HUES64 (cell line): ENCODE results near the gene DNAH3.
"Not testable (repeated sequence)": the region's sequence is repeated elsewhere in the genome, so short reads cannot be mapped to it uniquely, and the experiment has no call there.

ENCODE experiments used
- H3K27ac ChIP-seq: 2 replicates; pipeline ENCODE4 v1.7.0; 2013; ENCODE audit warnings: low read depth, low read length, inconsistent platforms
- H3K27me3 ChIP-seq: 2 replicates; pipeline ENCODE4 v1.6.1; 2013; ENCODE audit warnings: mild to moderate bottlenecking, low read length; ENCODE audit not compliant: insufficient read depth
- H3K36me3 ChIP-seq: 2 replicates; pipeline ENCODE4 v1.6.1; 2013; ENCODE audit warnings: mild to moderate bottlenecking, low read length; ENCODE audit not compliant: insufficient read depth
- H3K4me1 ChIP-seq: 2 replicates; pipeline ENCODE4 v1.6.1; 2013; ENCODE audit warnings: mild to moderate bottlenecking, low read length, moderate library complexity; ENCODE audit not compliant: insufficient read depth
- H3K4me3 ChIP-seq: 2 replicates; pipeline ENCODE4 v1.5.1; 2013; ENCODE audit warnings: mild to moderate bottlenecking, low read length, moderate library complexity
- H3K9ac ChIP-seq: 2 replicates; pipeline ENCODE4 v1.6.1; 2013; ENCODE audit warnings: mild to moderate bottlenecking, low read depth, low read length
- H3K9me3 ChIP-seq: 2 replicates; pipeline ENCODE4 v1.6.1; 2013; ENCODE audit warnings: low read depth, low read length; ENCODE audit not compliant: insufficient read depth
- WGBS: fragments of 150-250, 120-280 bp; methylation state at CpG from one replicate; pipeline ENCODE4 v1.1.7; 2013; ENCODE audit warnings: missing lambda C conversion rate; 5-methylcytosine and 5-hydroxymethylcytosine counted together

DNAH3 gene

DNA sequence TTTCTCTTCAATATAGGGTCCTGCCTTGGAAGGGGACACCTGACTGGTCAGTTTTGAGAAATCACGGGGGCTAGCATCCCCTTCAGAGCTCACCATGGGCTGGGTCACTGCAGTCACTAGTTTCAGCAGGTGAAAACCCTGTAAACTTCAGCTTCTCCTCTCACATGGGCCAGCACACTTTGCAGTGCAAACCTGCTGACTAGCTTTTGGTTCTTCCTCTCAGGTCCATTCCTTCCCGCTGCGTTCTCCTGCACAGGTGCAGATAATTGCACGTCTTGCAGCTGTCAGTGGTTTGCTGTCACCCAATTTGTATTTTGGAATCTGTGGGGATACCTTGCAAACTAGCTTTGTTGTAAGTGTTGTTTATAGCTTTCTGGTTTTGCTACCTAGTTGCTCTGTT is 154.9 kb downstream of the DNAH3 start:
- WGBS, result 94% methylated on average over 4 of the region's 4 CpGs
- no peak overlapping the region for H3K9ac ChIP-seq
- H3K9me3 ChIP-seq, result no peaks in the 10 kb centered on the region
- no peaks in the 10 kb centered on the region for H3K4me1 ChIP-seq
- no peak overlapping the region for H3K27ac ChIP-seq
- H3K4me3 ChIP-seq, result no peak overlapping the region
- H3K27me3 ChIP-seq, result no peaks in the 10 kb centered on the region
- H3K36me3 ChIP-seq, result no peaks in the 10 kb centered on the region

DNA sequence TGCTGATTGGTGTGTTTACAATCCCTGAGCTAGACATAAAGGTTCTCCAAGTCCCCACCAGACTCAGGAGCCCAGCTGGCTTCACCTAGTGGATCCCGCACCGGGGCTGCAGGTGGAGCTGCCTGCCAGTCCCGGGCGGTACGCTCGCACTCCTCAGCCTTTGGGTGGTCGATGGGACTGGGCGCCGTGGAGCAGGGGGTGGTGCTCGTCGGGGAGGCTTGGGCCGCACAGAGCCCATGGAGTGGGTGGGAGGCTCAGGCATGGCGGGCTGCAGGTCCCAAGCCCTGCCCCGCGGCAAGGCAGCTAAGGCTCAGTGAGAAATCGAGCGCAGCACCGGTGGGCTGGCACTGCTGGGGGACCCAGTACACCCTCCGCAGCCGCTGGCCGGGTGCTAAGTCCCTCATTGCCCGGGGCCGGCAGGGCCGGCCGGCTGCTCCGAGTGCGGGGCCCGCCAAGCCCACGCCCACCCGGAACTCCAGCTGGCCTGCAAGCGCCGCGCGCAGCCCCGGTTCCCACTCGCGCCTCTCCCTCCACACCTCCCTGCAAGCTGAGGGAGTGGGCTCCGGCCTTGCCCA is 161.1 kb downstream of the DNAH3 start:
- H3K4me1 ChIP-seq, H3K27ac ChIP-seq, H3K9ac ChIP-seq, H3K27me3 ChIP-seq, H3K4me3 ChIP-seq, H3K36me3 ChIP-seq, H3K9me3 ChIP-seq: not testable (repeated sequence)
- 94% methylated on average over 38 of the region's 38 CpGs for WGBS

DNA sequence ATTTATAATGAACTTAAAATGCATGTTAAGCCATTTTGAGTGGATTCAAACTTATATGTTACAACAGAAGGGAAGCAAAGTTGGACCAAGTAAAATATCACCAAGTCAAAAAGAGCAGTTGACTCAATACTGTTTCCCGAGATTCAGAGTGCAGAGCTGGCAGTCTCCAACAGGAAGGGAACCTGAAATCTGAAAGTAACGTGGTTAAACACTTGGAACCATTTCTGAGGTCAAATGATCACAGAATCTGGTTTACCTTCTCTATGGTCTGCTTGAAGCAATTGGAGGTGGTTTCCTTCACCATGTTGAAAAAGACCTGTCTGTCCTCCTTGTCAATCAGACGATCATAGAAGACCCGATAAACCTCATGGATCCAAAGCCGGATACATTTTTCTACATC is 163.6 kb downstream of the DNAH3 start:
- Histone ChIP-seq H3K9ac (no peak overlapping the region), H3K27ac (no peak overlapping the region), H3K9me3 (no peaks in the 10 kb centered on the region), H3K36me3 (no peaks in the 10 kb centered on the region), H3K4me3 (no peak overlapping the region), H3K27me3 (no peaks in the 10 kb centered on the region), H3K4me1 (no peaks in the 10 kb centered on the region)
- 95% methylated on average over 5 of the region's 5 CpGs for WGBS

DNA sequence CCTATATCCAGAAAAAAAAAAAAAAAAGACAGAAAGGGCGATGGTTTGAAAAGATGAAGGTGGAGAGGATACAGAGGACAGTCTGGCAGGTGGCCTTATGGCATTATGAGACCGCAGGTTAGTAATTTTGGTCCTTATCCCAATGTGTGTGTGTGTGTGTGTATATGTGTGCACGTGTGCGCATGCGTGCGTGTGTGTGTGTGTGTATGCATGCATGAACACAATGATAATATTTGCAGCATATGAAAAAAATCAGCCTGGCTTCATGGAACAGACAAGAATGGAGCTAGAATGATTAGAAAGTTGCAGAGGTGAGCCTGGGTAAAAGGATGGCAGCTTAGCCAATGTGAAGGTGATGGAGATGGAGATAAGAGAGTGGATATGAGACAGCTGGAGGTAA is 166.6 kb downstream of the DNAH3 start:
- H3K27ac ChIP-seq, result no peak overlapping the region
- 96% methylated on average over 6 of the region's 6 CpGs for WGBS
- no peaks in the 10 kb centered on the region for H3K36me3 ChIP-seq
- H3K9me3 ChIP-seq, result no peaks in the 10 kb centered on the region
- no peak overlapping the region for H3K9ac ChIP-seq
- no peaks in the 10 kb centered on the region for H3K4me1 ChIP-seq
- H3K27me3 ChIP-seq, result no peaks in the 10 kb centered on the region
- no peak overlapping the region for H3K4me3 ChIP-seq

DNA sequence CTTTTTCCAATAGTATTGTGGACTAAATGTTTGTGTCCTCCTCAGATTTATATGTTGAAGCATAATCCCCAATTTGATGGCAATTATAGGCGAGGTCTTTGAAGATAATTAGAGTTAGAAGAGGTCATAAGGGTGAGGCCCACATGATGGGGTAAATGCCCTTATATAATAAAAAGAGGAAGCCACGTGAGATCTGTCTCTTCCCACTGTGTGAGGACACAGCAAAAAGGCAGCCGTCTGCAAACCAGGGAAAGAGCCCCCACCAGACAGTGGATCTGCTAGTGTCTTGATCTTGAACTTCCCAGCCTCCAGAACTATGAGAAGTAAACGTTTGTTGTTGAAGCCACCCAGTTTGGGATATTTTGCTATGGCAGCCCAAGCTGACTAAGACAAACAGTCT is 174.1 kb downstream of the DNAH3 start:
- Histone ChIP-seq H3K36me3 (no peaks in the 10 kb centered on the region), H3K9me3 (no peaks in the 10 kb centered on the region), H3K27ac (no peak overlapping the region), H3K4me3 (no peak overlapping the region), H3K27me3 (no peaks in the 10 kb centered on the region), H3K9ac (no peak overlapping the region), H3K4me1 (no peaks in the 10 kb centered on the region)
- WGBS, result 87% methylated on average over 4 of the region's 4 CpGs

DNA sequence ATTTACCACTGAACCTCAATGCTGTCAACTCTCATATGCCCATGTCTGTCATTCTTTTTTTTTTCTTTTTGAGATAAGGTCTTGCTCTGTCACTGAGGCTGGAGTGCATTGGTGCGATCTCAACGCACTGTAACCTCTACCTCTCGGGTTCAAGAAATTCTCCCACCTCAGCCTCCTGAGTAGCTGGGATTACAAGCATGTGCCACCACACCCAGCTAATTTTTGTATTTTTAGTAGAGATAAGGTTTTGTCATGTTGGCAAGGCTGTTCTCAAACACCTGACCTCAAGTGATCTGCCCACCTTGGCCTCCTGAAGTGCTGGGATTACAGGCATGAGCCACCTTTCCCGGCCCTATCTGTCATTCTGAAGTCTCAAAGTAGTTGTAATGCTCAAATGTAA is 177.4 kb downstream of the DNAH3 start:
- H3K4me3 ChIP-seq, H3K9ac ChIP-seq, H3K9me3 ChIP-seq, H3K36me3 ChIP-seq, H3K27me3 ChIP-seq, H3K27ac ChIP-seq: not testable (repeated sequence)
- 94% methylated on average over 4 of the region's 4 CpGs for WGBS
- H3K4me1 ChIP-seq, result peaks cover 15% of the 10 kb centered on the region; the same call in 1 of the 2 replicates

DNA sequence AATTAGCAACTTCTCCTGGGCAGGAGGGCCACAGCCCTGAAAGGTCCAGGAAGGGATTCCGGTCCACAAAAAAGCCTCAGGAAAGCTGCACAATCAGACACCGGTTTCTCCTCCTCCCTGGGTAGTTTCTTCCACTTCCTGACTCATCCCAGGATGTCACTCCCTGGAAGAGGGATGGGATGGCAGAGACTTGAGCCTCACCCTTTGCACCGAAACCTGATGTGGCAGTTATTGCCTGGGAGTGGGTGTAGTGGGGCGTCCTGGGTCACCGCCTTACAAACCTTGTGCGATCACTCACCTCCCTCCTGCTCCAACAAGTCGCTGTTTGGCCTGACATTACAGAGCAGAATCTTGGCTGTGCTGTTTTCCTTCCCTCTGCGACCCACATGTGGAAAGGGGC is 179.2 kb downstream of the DNAH3 start:
- Histone ChIP-seq H3K9ac (no peak overlapping the region), H3K9me3 (no peaks in the 10 kb centered on the region), H3K4me3 (no peak overlapping the region), H3K27me3 (no peaks in the 10 kb centered on the region), H3K36me3 (no peaks in the 10 kb centered on the region), H3K27ac (no peak overlapping the region), H3K4me1 (peaks cover 23% of the 10 kb centered on the region)
- WGBS, result 90% methylated on average over 8 of the region's 8 CpGs

DNA sequence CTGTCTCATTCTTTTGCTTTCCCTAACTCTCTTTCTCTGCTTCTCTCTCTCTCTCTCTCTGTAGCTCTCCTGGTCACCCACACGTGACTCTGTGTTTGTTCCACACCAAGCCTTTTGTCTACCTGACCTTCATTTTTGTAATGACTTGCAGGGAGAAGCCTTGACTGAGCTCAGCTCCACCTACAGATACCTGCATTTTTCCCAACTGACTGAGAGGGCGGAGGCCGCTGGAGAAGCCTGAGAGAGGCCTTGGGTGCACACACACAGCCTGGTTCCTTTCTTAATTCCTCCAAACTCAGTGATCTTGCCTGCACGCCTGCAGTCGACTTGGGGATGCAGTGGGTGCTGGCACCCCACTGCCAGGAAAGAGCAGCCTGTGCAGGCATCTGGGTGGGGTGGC is 181.3 kb downstream of the DNAH3 start:
- H3K9ac ChIP-seq, result no peak overlapping the region
- no peaks in the 10 kb centered on the region for H3K36me3 ChIP-seq
- H3K9me3 ChIP-seq, result no peaks in the 10 kb centered on the region
- 75% methylated on average over 5 of the region's 5 CpGs for WGBS
- H3K4me3 ChIP-seq, result no peak overlapping the region
- no peaks in the 10 kb centered on the region for H3K27me3 ChIP-seq
- H3K4me1 ChIP-seq, result peaks cover 25% of the 10 kb centered on the region
- no peak overlapping the region for H3K27ac ChIP-seq

DNA sequence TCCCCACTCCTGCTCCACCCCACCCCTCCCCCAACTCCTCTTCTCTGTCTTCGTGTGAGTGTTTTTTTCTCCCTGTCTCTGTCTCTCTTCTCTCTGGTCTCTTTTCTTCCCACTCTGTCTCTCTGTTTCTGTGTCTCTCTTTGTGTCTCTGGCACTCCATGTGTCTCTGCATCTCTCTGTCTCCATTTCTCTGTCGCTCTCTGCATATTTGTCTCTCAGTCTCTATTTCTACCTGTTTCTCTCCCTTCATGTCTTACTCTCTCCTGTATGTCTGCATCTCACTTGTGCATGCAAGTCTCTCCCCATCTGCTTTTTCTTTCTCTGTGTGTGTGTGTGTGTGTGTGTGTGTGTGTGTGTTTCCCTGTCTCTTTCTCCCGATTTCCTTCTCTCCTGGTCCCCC is 181.9 kb downstream of the DNAH3 start:
- Histone ChIP-seq H3K27me3 (no peaks in the 10 kb centered on the region), H3K4me1 (peaks cover 25% of the 10 kb centered on the region), H3K9me3 (no peaks in the 10 kb centered on the region), H3K27ac (no peak overlapping the region), H3K4me3 (no peak overlapping the region), H3K9ac (0 out of 2 replicates have a peak overlapping the region, but pooled peaks have one; percentile 1), H3K36me3 (no peaks in the 10 kb centered on the region)
- WGBS, result 43% methylated on average over 2 of the region's 3 CpGs

DNA sequence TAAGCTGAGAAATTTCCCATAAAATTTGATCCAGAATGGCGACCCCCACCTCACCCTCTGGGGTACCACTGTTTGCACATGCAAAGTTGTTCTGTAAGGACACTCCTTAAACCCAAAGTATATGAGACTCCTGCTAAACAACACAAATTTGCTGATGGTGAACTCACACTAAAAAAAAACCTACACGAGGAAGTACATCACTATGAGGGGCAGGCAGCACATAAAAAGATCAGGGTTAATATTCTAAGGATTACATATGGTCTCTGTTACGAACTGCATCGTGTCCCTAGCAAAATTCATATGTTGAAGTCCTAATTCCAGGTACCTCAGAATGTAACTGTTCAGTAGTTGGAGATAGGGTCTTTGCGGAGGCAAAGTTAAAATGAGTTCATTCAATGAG is 189.7 kb downstream of the DNAH3 start:
- Histone ChIP-seq H3K4me3 (no peak overlapping the region), H3K4me1 (no peaks in the 10 kb centered on the region), H3K9ac (no peak overlapping the region), H3K36me3 (no peaks in the 10 kb centered on the region), H3K27me3 (no peaks in the 10 kb centered on the region), H3K27ac (no peak overlapping the region), H3K9me3 (no peaks in the 10 kb centered on the region)
- 97% methylated on average over 5 of the region's 5 CpGs for WGBS

DNA sequence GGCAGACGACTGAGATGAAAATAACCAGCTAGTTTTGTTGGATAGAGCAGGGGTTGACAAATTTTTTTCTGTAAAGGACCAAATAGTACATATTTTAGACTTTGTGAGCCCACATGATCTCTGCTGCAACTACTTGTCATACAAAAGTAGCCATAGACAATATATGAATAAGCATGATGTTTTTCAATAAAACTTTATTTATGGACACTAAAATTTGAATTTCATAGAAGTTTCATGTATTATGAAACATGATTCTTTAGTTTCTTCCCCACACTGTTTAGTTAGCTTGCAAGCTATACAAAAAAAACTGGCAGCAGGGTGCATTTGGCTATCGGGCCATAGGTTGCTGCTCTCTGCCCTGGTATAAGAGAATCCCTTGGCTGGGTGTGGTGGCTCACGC is 193.5 kb downstream of the DNAH3 start:
- Histone ChIP-seq H3K9ac (no peak overlapping the region), H3K27me3 (no peaks in the 10 kb centered on the region), H3K27ac (no peak overlapping the region), H3K4me3 (no peak overlapping the region), H3K36me3 (no peaks in the 10 kb centered on the region), H3K9me3 (no peaks in the 10 kb centered on the region), H3K4me1 (no peaks in the 10 kb centered on the region)
- whole genome bisulfite sequencing, result 93% methylated on average over 3 of the region's 3 CpGs

DNA sequence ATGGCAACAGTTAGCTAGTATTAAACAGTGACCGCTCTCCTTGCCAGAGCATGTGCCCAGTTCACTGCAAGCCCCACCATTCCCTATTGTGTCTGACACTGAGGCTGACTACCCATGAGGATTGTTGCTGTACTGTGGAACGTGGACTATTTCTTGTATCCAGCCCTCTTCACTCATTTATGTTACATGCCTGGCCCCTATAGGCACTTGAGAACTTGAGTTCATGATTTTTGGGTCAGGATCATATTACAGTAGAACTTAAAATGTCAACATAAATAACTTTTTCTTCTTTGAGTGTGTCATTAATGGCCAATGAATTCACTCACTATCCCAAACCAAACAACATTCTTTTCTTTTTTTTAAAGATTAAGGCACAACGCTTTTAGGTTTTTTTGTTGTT is 194.3 kb downstream of the DNAH3 start:
- Histone ChIP-seq H3K4me1 (no peaks in the 10 kb centered on the region), H3K4me3 (no peak overlapping the region), H3K9me3 (no peaks in the 10 kb centered on the region), H3K36me3 (no peaks in the 10 kb centered on the region), H3K27me3 (no peaks in the 10 kb centered on the region), H3K27ac (no peak overlapping the region), H3K9ac (no peak overlapping the region)
- 93% methylated on average over 2 of the region's 3 CpGs for WGBS
